HUES6 (cell line): ENCODE data around the gene RSPRY1.

Experiments
- H3K27ac ChIP-seq: 2 replicates; pipeline ENCODE4 v1.7.0; 2013; ENCODE audit warnings: low read depth, mild to moderate bottlenecking, low read length, inconsistent platforms
- H3K27me3 ChIP-seq: 2 replicates; pipeline ENCODE4 v1.6.1; 2013; ENCODE audit warnings: low read length; ENCODE audit not compliant: control insufficient read depth, insufficient read depth
- H3K36me3 ChIP-seq: 2 replicates; pipeline ENCODE4 v1.6.1; 2013; ENCODE audit warnings: low read length; ENCODE audit not compliant: control insufficient read depth, insufficient read depth
- H3K4me1 ChIP-seq: 2 replicates; pipeline ENCODE4 v1.6.1; 2013; ENCODE audit warnings: low read length; ENCODE audit not compliant: control insufficient read depth, insufficient read depth
- H3K4me3 ChIP-seq: 2 replicates; pipeline ENCODE4 v1.5.1; 2013; ENCODE audit warnings: low read depth, low read length
- H3K9ac ChIP-seq: one replicate; pipeline ENCODE4 v1.6.1; 2013; ENCODE audit warnings: mild to moderate bottlenecking, low read length
- H3K9me3 ChIP-seq: 2 replicates; pipeline ENCODE4 v1.6.1; 2013; ENCODE audit warnings: low read depth, low read length; ENCODE audit not compliant: control insufficient read depth, insufficient read depth

Gene RSPRY1

DNA sequence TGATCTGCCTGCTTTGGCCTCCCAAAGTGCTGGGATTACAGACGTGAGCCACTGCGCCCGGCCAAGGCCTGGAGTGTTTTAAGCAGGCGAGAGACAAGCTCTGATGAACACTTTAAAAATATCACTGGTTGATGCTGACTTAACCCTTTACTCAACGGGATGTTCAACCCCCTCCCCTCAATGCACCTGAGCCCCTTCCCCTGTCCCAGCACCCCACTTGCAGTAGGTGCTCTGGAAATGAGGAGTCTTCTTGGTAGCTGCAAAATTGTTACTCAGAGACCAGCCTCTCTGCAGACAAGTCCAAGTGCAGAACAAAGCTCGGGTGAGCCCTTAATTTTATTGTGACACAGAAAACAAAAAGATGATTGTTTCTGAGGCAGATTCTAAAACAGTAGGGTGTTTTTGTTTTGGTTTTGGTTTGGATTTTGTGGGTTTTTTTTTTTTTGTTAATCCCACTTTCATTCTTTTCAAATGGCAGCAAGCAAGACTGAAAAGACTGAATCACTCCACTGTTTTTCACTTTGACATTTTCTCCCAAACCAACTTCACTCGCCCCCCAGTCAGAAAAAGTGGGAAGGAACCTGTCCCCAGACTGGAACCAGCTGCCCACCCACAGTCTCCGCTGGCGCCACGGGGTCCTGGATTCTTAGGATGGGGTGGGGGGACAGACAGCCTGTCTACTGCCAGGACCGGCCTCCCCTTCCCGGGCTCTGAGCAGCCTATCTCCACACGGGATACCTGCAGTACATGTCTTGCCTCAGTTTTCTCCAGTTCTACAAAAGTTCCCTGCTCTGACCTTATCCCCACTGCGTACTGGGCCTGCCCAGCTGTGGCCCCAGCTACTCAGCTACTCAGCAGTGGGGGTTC, 103.5 kb downstream of the RSPRY1 start:
- no peaks in the 10 kb centered on the region for H3K36me3 ChIP-seq

More for the DNA sequence above, 103.5 kb downstream of the RSPRY1 start:
- Histone ChIP-seq H3K9me3 (no peaks in the 10 kb centered on the region), H3K4me3 (no peak overlapping the region), H3K4me1 (no peaks in the 10 kb centered on the region), H3K9ac (no peak overlapping the region), H3K27me3 (peaks cover 8% of the 10 kb centered on the region), H3K27ac (no peak overlapping the region)
